H9 (cell line): ENCODE data around the gene LPP. TPM values are rescaled to one million over a fixed set of nuclear protein-coding genes. Genes with fewer than 3 reads are reported as not detected.

ENCODE experiments used
- DNase-seq: peaks from one replicate; pipeline ENCODE4 v3.0.0-alpha.2; 2017
- H2AFZ ChIP-seq: one replicate; pipeline ENCODE4 v1.6.1; 2013; ENCODE audit warnings: mild to moderate bottlenecking, low read length, control low read depth, moderate library complexity
- H2AK5ac ChIP-seq: 2 replicates; pipeline ENCODE4 v1.6.1; 2013; ENCODE audit warnings: low read length, control low read depth, mixed read lengths; ENCODE audit not compliant: insufficient read length
- H2BK120ac ChIP-seq: one replicate; pipeline ENCODE4 v1.6.1; 2013; ENCODE audit warnings: low read depth, mild to moderate bottlenecking, low read length, control low read depth, inconsistent platforms; ENCODE audit not compliant: poor library complexity, severe bottlenecking
- H2BK12ac ChIP-seq: 2 replicates; pipeline ENCODE4 v1.6.1; 2013; ENCODE audit warnings: low read length, control low read depth, mixed read lengths, low read depth; ENCODE audit not compliant: insufficient read length
- H2BK15ac ChIP-seq: 2 replicates; pipeline ENCODE4 v1.6.1; 2013; ENCODE audit warnings: low read depth, low read length, control low read depth
- H2BK20ac ChIP-seq: one replicate; pipeline ENCODE4 v1.6.1; 2013; ENCODE audit warnings: low read depth, mild to moderate bottlenecking, low read length, control low read depth, inconsistent platforms; ENCODE audit not compliant: poor library complexity, severe bottlenecking
- H2BK5ac ChIP-seq: 2 replicates; pipeline ENCODE4 v1.6.1; 2013; ENCODE audit warnings: low read length, control low read depth, mixed read lengths; ENCODE audit not compliant: insufficient read length
- H3K14ac ChIP-seq: 2 replicates; pipeline ENCODE4 v1.6.1; 2013; ENCODE audit warnings: low read length, control low read depth; ENCODE audit not compliant: insufficient read depth
- H3K18ac ChIP-seq: 2 replicates; pipeline ENCODE4 v1.6.1; 2013; ENCODE audit warnings: low read depth, mild to moderate bottlenecking, mixed read lengths, low read length, control low read depth; ENCODE audit not compliant: insufficient read length
- H3K23ac ChIP-seq: 2 replicates; pipeline ENCODE4 v1.6.1; 2013; ENCODE audit warnings: low read length, control low read depth, mixed read lengths, low read depth; ENCODE audit not compliant: insufficient read length
- H3K23me2 ChIP-seq: 2 replicates; pipeline ENCODE4 v1.6.1; 2013; ENCODE audit warnings: low read depth, mild to moderate bottlenecking, mixed read lengths, low read length, control low read depth; ENCODE audit not compliant: insufficient read length, poor library complexity, severe bottlenecking
- H3K27ac ChIP-seq: 2 replicates; pipeline ENCODE4 v1.5.1; 2013; ENCODE audit warnings: low read length, control low read depth, mixed read lengths, low read depth; ENCODE audit not compliant: insufficient read length
- H3K27me3 ChIP-seq: 2 replicates; pipeline ENCODE4 v1.6.1; 2013; ENCODE audit warnings: low read length, control low read depth, inconsistent platforms; ENCODE audit not compliant: insufficient read depth
- H3K4ac ChIP-seq: 2 replicates; pipeline ENCODE4 v1.6.1; 2013; ENCODE audit warnings: low read depth, mild to moderate bottlenecking, control low read depth, inconsistent platforms, low read length, moderate library complexity
- H3K4me1 ChIP-seq: 2 replicates; pipeline ENCODE4 v1.6.1; 2013; ENCODE audit warnings: low read length, control low read depth, inconsistent platforms; ENCODE audit not compliant: insufficient read depth
- H3K4me2 ChIP-seq: 2 replicates; pipeline ENCODE4 v1.6.1; 2013; ENCODE audit warnings: low read length, control low read depth, mixed read lengths; ENCODE audit not compliant: insufficient read length, insufficient read depth
- H3K56ac ChIP-seq: 2 replicates; pipeline ENCODE4 v1.6.1; 2013; ENCODE audit warnings: low read depth, mild to moderate bottlenecking, mixed read lengths, low read length, control low read depth; ENCODE audit not compliant: insufficient read length
- H3K79me1 ChIP-seq: 2 replicates; pipeline ENCODE4 v1.6.1; 2013; ENCODE audit warnings: low read depth, mild to moderate bottlenecking, moderate library complexity, low read length, control low read depth, inconsistent platforms; ENCODE audit not compliant: insufficient read depth, poor library complexity, severe bottlenecking
- H3K79me2 ChIP-seq: 2 replicates; pipeline ENCODE4 v1.6.1; 2013; ENCODE audit warnings: low read length, control low read depth, inconsistent platforms; ENCODE audit not compliant: insufficient read depth
- H3K9ac ChIP-seq: 2 replicates; pipeline ENCODE4 v1.6.1; 2013; ENCODE audit warnings: low read length, control low read depth, mixed read lengths; ENCODE audit not compliant: insufficient read length; ENCODE audit errors: extremely low read depth
- H3K9me3 ChIP-seq: one replicate; pipeline ENCODE4 v1.6.1; 2013; ENCODE audit warnings: low read depth, low read length, inconsistent platforms; ENCODE audit not compliant: control insufficient read depth
- H3T11ph ChIP-seq: one replicate; pipeline ENCODE4 v1.6.1; 2013; ENCODE audit warnings: mild to moderate bottlenecking, low read length, control low read depth, inconsistent platforms
- H4K20me1 ChIP-seq: one replicate; pipeline ENCODE4 v1.6.1; 2013; ENCODE audit not compliant: control insufficient read depth, insufficient read length, insufficient read depth
- H4K5ac ChIP-seq: 2 replicates; pipeline ENCODE4 v1.6.1; 2013; ENCODE audit warnings: low read depth, mild to moderate bottlenecking, mixed read lengths, low read length, control low read depth; ENCODE audit not compliant: insufficient read length
- H4K8ac ChIP-seq: replicated peaks from 2 replicates; pipeline ENCODE4 v1.6.1; 2013; ENCODE audit warnings: low read length, control low read depth, mixed read lengths, low read depth; ENCODE audit not compliant: insufficient read length
- H4K91ac ChIP-seq: 2 replicates; pipeline ENCODE4 v1.6.1; 2013; ENCODE audit warnings: low read depth, mild to moderate bottlenecking, moderate library complexity, mixed read lengths, low read length, control low read depth; ENCODE audit not compliant: insufficient read length
- H3K27ac Mint-ChIP-seq, 3 experiments: 2 replicates in 2 of 3; 3 replicates in 1 of 3; pipeline ENCODE4 v1.8.0; 2020 to 2021; ENCODE audit warnings: mixed read lengths in 3 of 3, mild to moderate bottlenecking in 1 of 3, moderate library complexity in 1 of 3
- H3K27me3 Mint-ChIP-seq: 2 replicates; pipeline ENCODE4 v1.8.0; 2021; ENCODE audit warnings: low read depth, mild to moderate bottlenecking, moderate library complexity, mixed read lengths
- H3K36me3 Mint-ChIP-seq, 3 experiments: 2 replicates in 2 of 3; 3 replicates in 1 of 3; pipeline ENCODE4 v1.8.0; 2020 to 2021; ENCODE audit warnings: low read depth in 3 of 3, mixed read lengths in 3 of 3; ENCODE audit not compliant: insufficient read depth in 1 of 3
- H3K4me1 Mint-ChIP-seq, 2 experiments: 2 replicates each; pipeline ENCODE4 v1.8.0; 2020; ENCODE audit warnings: mixed read lengths in 2 of 2
- H3K4me3 Mint-ChIP-seq, 2 experiments: 2 replicates in 1 of 2; 3 replicates in 1 of 2; pipeline ENCODE4 v1.8.0; 2020 to 2021; ENCODE audit warnings: mild to moderate bottlenecking in 2 of 2, mixed read lengths in 2 of 2, moderate library complexity in 1 of 2
- H3K9me3 Mint-ChIP-seq, 2 experiments: 2 replicates in 1 of 2; 3 replicates in 1 of 2; pipeline ENCODE4 v1.8.0; 2020; ENCODE audit warnings: mild to moderate bottlenecking in 2 of 2, mixed read lengths in 2 of 2, moderate library complexity in 1 of 2
- CTCF ChIP-seq: fragments of 200-600 bp; sonication (generic); conservative IDR thresholded peaks from 3 replicates; pipeline ENCODE4 v1.8.0; 2021; ENCODE audit warnings: antibody characterized with exemption, mild to moderate bottlenecking
- WGBS: extraction: QIAGEN DNeasy Blood & Tissue Kit; methylation state at CpG from one replicate; pipeline ENCODE4 v1.1.7; 2013; ENCODE audit warnings: missing lambda C conversion rate, low lambda C conversion rate, mixed read lengths; ENCODE audit not compliant: insufficient read length; ENCODE audit errors: extremely low coverage; 5-methylcytosine and 5-hydroxymethylcytosine counted together
- total RNA-seq: library from RNA; stranded (reverse); gene quantifications from 2 replicates; pipeline ENCODE4 v1.2.1, GENCODE V29; 2021

LPP gene
- total RNA-seq, 1 experiment from 2014 or later, result 64.6 TPM

- Histone ChIP-seq H3K79me1 (no peaks in the 10 kb centered on the region), H3K27me3 (no peaks in the 10 kb centered on the region), H3K14ac (no peak overlapping the region), H2AK5ac (no peak overlapping the region), H2BK120ac (no peak overlapping the region), H3K9ac (no peak overlapping the region), H4K20me1 (no peaks in the 10 kb centered on the region), H2AFZ (no peak overlapping the region), H3K4ac (no peak overlapping the region), H2BK15ac (no peak overlapping the region), H4K91ac (no peak overlapping the region), H3K23ac (no peak overlapping the region), H4K8ac (no peak overlapping the region), H3K27ac (no peak overlapping the region), H2BK12ac (no peak overlapping the region), H3K23me2 (no peaks in the 10 kb centered on the region), H3T11ph (no peak overlapping the region), H2BK5ac (no peak overlapping the region), H3K56ac (no peak overlapping the region), H4K5ac (no peak overlapping the region), H3K4me2 (no peak overlapping the region), H3K79me2 (no peaks in the 10 kb centered on the region), H3K9me3 (no peaks in the 10 kb centered on the region), H3K4me1 (no peaks in the 10 kb centered on the region), H2BK20ac (no peak overlapping the region), H3K18ac (no peak overlapping the region)
- TF ChIP-seq CTCF, result no peak
- Mint-ChIP-seq H3K4me3 (no peak overlapping the region), H3K27me3 (no peaks in the 10 kb centered on the region), H3K36me3 (no peaks in the 10 kb centered on the region), H3K4me1 (peaks cover 3 to 10% of the 10 kb centered on the region in 2 experiments), H3K9me3 (no peaks in the 10 kb centered on the region), H3K27ac (peak overlapping the region in 1 of 3 experiments; percentile 70; a peak in 1 of 7 replicates)
- no CpG with 5 or more reads among the region's 18 CpGs for WGBS
- DNase-seq, result no peak
Measured at GRCh38 chr3:188352196-188352927, 198.4 kb downstream of the LPP start.
